ENCODE results near the gene DAGLB. TPM values are rescaled to one million over a fixed set of nuclear protein-coding genes. Genes with fewer than 3 reads are reported as not detected.

DAGLB gene
- total RNA-seq, 1 experiment from 2014 or later, result 33.6 TPM

GRCh38 chr7:6436385-6436685 lies 11.4 kb downstream of the DAGLB start (continued):
- no peak for TF ChIP-seq ATF6 (CRISPR knock-in tag; IDR thresholded peaks at IDR 0.05)

DNA sequence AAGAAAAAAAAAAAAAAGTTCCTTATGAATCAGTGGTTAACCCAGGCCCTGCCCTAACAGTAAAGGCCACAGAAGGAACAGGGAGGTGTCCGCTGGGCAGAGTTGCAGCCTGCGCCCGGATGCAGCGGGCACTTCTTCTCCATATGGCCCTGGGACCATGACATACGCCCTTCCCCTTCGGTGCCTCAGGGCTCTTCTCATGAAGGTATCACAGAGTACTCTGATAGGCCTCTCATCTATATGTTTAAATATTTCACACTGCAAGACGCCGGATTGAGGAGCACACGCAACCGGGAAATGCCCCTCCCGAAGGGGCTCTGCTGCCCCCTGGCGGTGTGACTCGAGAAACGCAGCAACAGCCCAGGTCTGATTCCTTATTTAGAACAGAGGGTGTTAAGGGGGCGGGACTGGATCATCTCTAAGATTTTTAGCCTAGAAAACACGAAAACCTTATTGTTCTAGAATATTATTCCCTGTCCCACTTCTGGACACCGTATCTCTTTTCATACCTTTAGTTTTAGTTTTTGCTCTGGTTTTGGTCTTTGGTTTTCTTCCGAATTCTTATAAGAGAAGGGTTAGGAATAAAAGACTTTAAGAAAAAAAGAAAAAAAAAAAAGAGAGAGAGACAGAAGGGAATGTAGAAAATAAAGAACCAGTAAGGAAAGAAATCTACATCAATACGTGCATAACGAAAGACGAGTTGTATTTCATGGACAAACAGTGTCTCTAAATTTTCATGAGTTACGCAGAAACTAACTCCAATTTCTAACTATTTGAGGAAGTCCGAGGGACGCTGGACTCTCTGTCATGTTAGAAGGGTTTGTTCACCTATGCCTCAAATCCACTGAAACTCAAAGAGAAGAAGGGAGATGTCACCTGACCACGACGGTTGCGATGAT lies 12.0 kb downstream of the DAGLB start:
- CTCF ChIA-PET, result interaction anchor here (0.7 kb wide), 1 partner anchor 525 kb away, joined by 3 read pairs; no protein-coding TSS in a partner anchor
- no peaks in the 10 kb centered on the region for H3K9me3 Mint-ChIP-seq
- H3K4me1 Mint-ChIP-seq, result peaks cover 20% of the 10 kb centered on the region
- peak; percentile 98 for TF ChIP-seq CTCF (IDR thresholded peaks at IDR 0.05)
- TF ChIP-seq ZNF396 (CRISPR knock-in tag; IDR thresholded peaks at IDR 0.05; ENCODE audit: borderline replicate concordance), result no peak
- TF ChIP-seq E2F5 (CRISPR knock-in tag; IDR thresholded peaks at IDR 0.05), result no peak
- peaks cover 32% of the 10 kb centered on the region for H3K36me3 Mint-ChIP-seq
- DNase-seq (ENCODE audit: low spot score), result peak; percentile 88
- peak overlapping the region; percentile 80 for H3K27ac Mint-ChIP-seq
- no peaks in the 10 kb centered on the region for H3K27me3 Mint-ChIP-seq (ENCODE audit: low read depth)
- POLR2A ChIA-PET, result interaction anchor here (0.8 kb wide), 1 partner anchor 12 kb away, joined by 3 read pairs; the partner anchor contains the start of gene DAGLB
- no peak overlapping the region for H3K4me3 Mint-ChIP-seq
- ATAC-seq, result peak; percentile 88

DNA sequence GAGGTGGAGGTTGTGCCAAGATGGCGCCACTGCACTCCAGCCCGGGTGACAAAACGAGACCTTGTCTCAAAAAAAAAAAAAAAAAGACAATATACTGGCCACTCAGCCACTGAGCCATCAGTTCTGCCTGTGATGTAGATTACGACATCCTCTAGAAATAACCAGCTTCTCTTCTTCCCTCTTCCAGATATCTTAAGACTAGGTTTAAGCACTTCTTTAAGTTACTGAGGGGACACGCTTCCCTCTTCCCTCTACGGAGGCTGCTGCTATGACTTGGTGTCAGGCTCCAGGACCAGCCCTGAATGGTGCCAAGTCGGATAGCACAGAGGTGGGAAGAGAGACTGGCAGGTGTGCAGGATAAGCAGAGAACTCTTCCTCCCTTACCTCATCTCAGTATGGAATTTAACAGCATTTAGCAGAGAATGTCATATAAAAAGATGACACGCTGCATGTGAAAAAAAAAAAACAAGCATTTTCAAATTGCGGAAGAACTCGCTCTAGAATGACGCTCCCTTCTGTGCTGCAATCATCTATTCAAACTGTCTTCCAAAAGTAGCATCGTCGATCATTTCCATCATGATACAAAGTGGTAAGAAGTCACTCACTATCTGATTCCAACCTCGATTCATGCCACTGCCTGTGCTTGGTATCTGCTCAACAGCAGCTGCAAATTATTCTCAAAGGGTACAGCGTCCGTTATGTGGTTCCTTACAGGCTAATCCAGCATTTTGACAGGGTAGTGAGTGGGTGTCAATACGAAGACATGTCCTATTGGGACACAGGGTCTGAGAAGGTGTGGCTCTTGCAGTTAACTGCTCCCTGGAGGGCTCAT lies 13.8 kb downstream of the DAGLB start:
- TF ChIP-seq NFYB (CRISPR knock-in tag; conservative IDR thresholded peaks at IDR 0.05; ENCODE audit: low read depth) (no peak), GRHL2 (CRISPR knock-in tag; IDR thresholded peaks at IDR 0.05; ENCODE audit: insufficient replicate concordance, severe bottlenecking) (no peak), ARID4B (CRISPR knock-in tag; IDR thresholded peaks at IDR 0.05; ENCODE audit: borderline replicate concordance) (no peak), FOXP4 (CRISPR knock-in tag; IDR thresholded peaks at IDR 0.05) (no peak), JAZF1 (CRISPR knock-in tag; IDR thresholded peaks at IDR 0.05) (no peak)
- TF ChIP-seq, protein P1, sequence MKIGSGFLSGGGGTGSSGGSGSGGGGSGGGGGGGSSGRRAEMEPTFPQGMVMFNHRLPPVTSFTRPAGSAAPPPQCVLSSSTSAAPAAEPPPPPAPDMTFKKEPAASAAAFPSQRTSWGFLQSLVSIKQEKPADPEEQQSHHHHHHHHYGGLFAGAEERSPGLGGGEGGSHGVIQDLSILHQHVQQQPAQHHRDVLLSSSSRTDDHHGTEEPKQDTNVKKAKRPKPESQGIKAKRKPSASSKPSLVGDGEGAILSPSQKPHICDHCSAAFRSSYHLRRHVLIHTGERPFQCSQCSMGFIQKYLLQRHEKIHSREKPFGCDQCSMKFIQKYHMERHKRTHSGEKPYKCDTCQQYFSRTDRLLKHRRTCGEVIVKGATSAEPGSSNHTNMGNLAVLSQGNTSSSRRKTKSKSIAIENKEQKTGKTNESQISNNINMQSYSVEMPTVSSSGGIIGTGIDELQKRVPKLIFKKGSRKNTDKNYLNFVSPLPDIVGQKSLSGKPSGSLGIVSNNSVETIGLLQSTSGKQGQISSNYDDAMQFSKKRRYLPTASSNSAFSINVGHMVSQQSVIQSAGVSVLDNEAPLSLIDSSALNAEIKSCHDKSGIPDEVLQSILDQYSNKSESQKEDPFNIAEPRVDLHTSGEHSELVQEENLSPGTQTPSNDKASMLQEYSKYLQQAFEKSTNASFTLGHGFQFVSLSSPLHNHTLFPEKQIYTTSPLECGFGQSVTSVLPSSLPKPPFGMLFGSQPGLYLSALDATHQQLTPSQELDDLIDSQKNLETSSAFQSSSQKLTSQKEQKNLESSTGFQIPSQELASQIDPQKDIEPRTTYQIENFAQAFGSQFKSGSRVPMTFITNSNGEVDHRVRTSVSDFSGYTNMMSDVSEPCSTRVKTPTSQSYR (CRISPR knock-in tag; IDR thresholded peaks at IDR 0.05), result no peak
- peaks cover 36% of the 10 kb centered on the region for H3K36me3 Mint-ChIP-seq
- no peaks in the 10 kb centered on the region for H3K9me3 Mint-ChIP-seq
- ChIA-PET CTCF (no interaction called here), POLR2A (no interaction called here)
- no peak overlapping the region for H3K4me3 Mint-ChIP-seq
- no peaks in the 10 kb centered on the region for H3K27me3 Mint-ChIP-seq (ENCODE audit: low read depth)
- DNase-seq (ENCODE audit: low spot score) (no peak), ATAC-seq (no peak)
- H3K27ac Mint-ChIP-seq, result peak overlapping the region; percentile 68; the same call in 1 of the 2 replicates
- H3K4me1 Mint-ChIP-seq, result peaks cover 10% of the 10 kb centered on the region
